ENCODE results near the gene CSTF2T. TPM values are rescaled to one million over a fixed set of nuclear protein-coding genes. Genes with fewer than 3 reads are reported as not detected.

Gene CSTF2T
- total and polyA plus RNA-seq, 12 donors = 9.1 to 44.7 (median 30.8) TPM

DNA sequence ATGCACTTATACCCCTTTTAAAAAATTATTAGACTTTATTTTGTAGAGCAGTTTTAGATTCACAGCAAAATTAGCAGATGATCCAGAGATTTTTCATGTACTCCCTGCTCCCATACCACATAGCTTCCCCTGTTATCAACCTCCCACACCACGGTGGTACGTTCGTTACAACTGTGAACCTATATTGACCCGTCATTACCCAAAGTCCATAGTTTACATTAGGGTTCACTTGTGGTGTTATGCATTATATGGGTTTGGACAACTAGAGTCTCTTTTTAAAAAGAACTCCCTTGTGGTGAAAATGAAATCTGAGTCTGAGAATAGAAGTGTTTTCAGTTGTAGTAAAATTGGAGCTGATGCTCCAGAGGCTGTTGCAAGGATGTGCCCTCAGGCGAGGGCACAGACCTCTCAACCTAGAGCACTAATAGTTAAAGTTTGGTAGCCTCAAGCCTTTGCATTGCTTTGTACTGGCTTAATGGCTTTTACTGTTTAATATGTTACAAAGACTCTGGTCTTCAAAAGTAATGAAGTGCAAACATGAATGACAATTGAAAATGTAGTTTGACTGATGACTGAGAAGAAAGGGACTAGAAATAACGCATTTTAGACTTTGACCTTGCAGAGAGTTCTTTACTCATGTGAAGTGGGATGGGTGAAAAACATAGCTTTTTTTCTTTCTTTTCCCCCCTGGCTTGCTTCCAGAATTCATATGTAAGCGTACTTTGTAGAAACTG is 30.6 kb upstream of the CSTF2T start:
- Histone ChIP-seq H3K27me3 (no peaks in the 10 kb centered on the region), H3K4me3 (no peak overlapping the region), H3K36me3 (replicated peaks in 1 of 2) (no peaks in the 10 kb centered on the region), H3K27ac (no peak overlapping the region), H3K4me1 (replicated peaks in 1 of 2) (no peaks in the 10 kb centered on the region), H3K9me3 (replicated peaks in 1 of 3) (no peaks in the 10 kb centered on the region)
- WGBS, 4 donors = 79 to 88% (median 84%) methylated on average over 7 of the region's 7 CpGs
- no peak for TF ChIP-seq POLR2A (IDR thresholded peaks at IDR 0.05)
- TF ChIP-seq, protein P1, sequence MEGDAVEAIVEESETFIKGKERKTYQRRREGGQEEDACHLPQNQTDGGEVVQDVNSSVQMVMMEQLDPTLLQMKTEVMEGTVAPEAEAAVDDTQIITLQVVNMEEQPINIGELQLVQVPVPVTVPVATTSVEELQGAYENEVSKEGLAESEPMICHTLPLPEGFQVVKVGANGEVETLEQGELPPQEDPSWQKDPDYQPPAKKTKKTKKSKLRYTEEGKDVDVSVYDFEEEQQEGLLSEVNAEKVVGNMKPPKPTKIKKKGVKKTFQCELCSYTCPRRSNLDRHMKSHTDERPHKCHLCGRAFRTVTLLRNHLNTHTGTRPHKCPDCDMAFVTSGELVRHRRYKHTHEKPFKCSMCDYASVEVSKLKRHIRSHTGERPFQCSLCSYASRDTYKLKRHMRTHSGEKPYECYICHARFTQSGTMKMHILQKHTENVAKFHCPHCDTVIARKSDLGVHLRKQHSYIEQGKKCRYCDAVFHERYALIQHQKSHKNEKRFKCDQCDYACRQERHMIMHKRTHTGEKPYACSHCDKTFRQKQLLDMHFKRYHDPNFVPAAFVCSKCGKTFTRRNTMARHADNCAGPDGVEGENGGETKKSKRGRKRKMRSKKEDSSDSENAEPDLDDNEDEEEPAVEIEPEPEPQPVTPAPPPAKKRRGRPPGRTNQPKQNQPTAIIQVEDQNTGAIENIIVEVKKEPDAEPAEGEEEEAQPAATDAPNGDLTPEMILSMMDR (IDR thresholded peaks at IDR 0.05) = no peak
- intact Hi-C loops (cut with DNase I) = no loop called here
- DNase-seq = no peak

DNA sequence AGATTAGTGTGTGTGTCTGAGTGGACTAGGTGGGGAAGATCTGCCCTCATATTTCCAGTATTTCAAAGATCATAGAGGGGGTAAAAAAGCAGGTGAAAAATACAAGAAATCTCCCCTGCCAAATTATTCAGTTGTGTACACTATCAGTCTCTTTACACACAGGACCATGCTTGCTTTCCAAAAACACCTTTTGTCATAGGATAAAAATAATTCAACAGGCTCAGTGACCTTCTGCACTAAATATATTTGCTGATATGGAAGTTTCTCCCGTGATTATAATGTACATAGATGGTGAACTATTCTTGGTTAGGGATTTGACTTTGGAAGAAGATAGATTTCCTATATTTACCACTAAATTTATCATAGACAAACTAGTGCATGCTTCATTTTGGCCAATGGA is 24.6 kb upstream of the CSTF2T start:
- H3K36me3 ChIP-seq (replicated peaks in 1 of 2) = no peaks in the 10 kb centered on the region
- no peak for DNase-seq
- TF ChIP-seq, protein P1 (IDR thresholded peaks at IDR 0.05) = no peak
- no peak for TF ChIP-seq POLR2A (IDR thresholded peaks at IDR 0.05)
- WGBS, 4 donors = 40 to 68% (median 56%) methylated on average over 1 of the region's 1 CpG
- H3K27ac ChIP-seq = no peak overlapping the region
- H3K27me3 ChIP-seq = no peaks in the 10 kb centered on the region
- H3K4me1 ChIP-seq (replicated peaks in 1 of 2) = peaks cover 0 to 2% of the 10 kb centered on the region in 2 donors
- H3K9me3 ChIP-seq (replicated peaks in 1 of 3) = no peaks in the 10 kb centered on the region
- intact Hi-C loops (cut with DNase I) = no loop called here
- no peak overlapping the region for H3K4me3 ChIP-seq

DNA sequence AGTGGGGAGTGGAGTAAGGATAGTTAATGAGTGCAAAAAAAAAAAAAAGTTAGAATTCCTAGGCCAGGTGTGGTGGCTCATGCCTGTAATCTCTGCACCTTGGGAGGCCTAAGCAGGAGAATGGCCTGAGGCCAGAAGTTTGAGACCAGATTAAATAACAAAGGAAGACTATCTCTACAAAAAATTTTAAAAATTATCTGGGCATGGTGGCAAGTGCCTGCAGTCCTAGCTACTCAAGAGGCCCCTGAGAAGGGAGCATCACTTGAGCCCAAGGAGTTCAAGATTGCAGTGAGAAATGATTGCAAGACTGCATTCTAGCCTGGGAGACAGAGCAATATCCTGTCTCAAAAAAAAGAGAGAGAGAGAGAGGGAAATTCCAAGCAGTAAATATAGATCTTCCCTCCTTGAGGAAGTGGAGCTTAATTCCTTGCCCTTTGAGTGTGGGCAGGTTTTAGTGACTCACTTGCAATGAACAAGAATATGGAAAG is 19.5 kb upstream of the CSTF2T start:
- Histone ChIP-seq H3K36me3 (replicated peaks in 1 of 2) (no peaks in the 10 kb centered on the region), H3K4me3 (no peak overlapping the region), H3K27ac (no peak overlapping the region), H3K4me1 (replicated peaks in 1 of 2) (peaks cover 0 to 6% of the 10 kb centered on the region in 2 donors), H3K9me3 (replicated peaks in 1 of 3) (no peaks in the 10 kb centered on the region), H3K27me3 (no peaks in the 10 kb centered on the region)
- TF ChIP-seq, protein P1 (IDR thresholded peaks at IDR 0.05) = no peak
- TF ChIP-seq POLR2A (IDR thresholded peaks at IDR 0.05) = no peak
- intact Hi-C loops (cut with DNase I) = no loop called here
- no peak for DNase-seq

DNA sequence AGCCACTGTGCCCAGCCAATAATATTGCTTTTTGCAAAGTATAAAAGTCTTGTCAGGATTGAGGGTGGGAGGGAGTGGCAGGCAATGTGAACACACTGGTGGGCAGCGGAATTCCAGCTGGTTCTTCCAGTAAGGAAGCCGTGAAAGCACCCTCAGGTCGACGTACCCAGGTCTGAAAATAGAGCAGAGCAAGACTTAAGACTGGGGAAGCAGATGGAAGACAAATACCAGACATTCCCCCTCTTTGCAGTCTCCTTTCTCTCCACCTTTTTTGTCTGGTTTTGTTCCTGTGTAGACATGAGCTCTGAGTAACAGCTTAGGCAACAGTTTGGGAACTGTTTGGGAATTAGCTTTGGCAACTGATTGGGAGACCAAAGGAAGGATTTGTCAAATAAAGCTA is 17.6 kb upstream of the CSTF2T start:
- no peaks in the 10 kb centered on the region for H3K36me3 ChIP-seq (replicated peaks in 1 of 2)
- TF ChIP-seq, protein P1 (IDR thresholded peaks at IDR 0.05) = no peak
- no peak for TF ChIP-seq POLR2A (IDR thresholded peaks at IDR 0.05)
- no peak overlapping the region for H3K4me3 ChIP-seq
- no peaks in the 10 kb centered on the region for H3K27me3 ChIP-seq
- DNase-seq = no peak
- peaks cover 0 to 6% of the 10 kb centered on the region in 2 donors for H3K4me1 ChIP-seq (replicated peaks in 1 of 2)
- H3K27ac ChIP-seq = no peak overlapping the region
- H3K9me3 ChIP-seq (replicated peaks in 1 of 3) = no peaks in the 10 kb centered on the region
- intact Hi-C loops (cut with DNase I) = no loop called here
- 89 to 92% (median 91%) methylated on average over 4 of the region's 4 CpGs for WGBS, 4 donors

Data from adrenal gland (tissue), 12 donors.